Cardiac fibroblast (primary cell): Measurements from ENCODE around the gene SCUBE2.

Experiments
- DNase-seq, 2 donors: peaks; one replicate each; pipeline versions ENCODE4 v3.0.0 to v3.0.0-alpha.2; 2010; ENCODE audit warnings: low read depth in 2 of 2
- H3K4me3 ChIP-seq, 2 donors: replicated peaks in 1 of 2; 1 replicate in 1 of 2; 2 replicates in 1 of 2; pipeline ENCODE4 v1.5.1; 2011; ENCODE audit warnings: low read depth in 2 of 2, low read length in 2 of 2, mild to moderate bottlenecking in 2 of 2, moderate library complexity in 1 of 2
- CTCF ChIP-seq: IDR thresholded peaks from one replicate; pipeline ENCODE4 v1.5.1; 2011; ENCODE audit warnings: low read depth, mild to moderate bottlenecking, low read length, inconsistent platforms

Gene SCUBE2

DNA sequence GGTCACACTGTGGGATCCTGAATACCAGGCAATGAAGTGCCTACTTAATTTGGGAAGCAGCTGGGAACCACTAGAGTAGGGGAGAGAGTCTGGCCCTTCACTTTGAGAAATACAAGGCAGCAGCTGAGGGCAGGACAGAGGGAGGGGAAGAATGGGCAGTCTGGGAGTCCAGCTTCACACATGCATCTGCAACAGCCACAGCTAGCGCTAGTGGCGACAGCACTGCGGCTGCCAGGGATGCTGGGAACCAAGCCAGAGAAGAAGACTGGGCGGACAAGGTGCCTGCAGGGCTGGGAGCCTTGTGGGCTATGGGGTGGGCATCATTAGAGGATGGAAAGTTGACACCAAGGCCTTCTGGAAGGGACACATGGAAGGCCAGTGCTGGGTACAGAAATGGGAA, 15.8 kb downstream of the SCUBE2 start:
- DNase-seq, result peak in 1 of 2 donors; percentile 18
- no peak overlapping the region for H3K4me3 ChIP-seq
- no peak for TF ChIP-seq CTCF

GRCh38 chr11:9074338-9075029, 16.9 kb downstream of the SCUBE2 start:
- no peak overlapping the region for H3K4me3 ChIP-seq
- no peak for DNase-seq
- no peak for TF ChIP-seq CTCF

GRCh38 chr11:9073466-9074225, 17.8 kb downstream of the SCUBE2 start:
- no peak for DNase-seq
- no peak overlapping the region for H3K4me3 ChIP-seq
- no peak for TF ChIP-seq CTCF

DNA sequence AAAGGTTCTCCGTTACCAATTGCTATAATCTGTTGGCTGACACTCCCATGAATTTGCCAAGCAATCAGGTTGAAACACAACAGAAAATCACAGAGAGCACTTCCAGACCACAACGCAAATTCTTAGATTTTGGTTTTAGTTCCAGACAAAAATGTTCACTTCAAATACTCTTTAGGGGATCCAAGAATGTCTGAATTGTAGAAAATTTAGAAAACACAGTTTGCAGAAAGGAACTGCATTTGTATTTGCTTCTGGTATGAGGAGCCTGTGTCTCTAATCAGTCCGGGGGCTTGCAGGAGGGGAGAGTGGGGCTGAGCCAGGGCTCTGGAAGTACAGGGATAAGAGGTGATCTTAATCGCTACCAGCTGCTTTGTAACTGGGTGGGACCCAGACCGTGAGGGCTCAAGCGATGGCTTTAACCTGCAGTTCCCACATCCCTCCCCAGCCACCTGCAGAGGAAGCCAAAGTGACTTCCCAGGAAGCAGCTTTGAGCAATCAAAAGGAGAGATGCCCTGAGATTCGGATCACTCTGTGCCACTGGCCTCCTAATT, 18.7 kb downstream of the SCUBE2 start:
- H3K4me3 ChIP-seq, result no peak overlapping the region
- no peak for DNase-seq
- TF ChIP-seq CTCF, result no peak

DNA sequence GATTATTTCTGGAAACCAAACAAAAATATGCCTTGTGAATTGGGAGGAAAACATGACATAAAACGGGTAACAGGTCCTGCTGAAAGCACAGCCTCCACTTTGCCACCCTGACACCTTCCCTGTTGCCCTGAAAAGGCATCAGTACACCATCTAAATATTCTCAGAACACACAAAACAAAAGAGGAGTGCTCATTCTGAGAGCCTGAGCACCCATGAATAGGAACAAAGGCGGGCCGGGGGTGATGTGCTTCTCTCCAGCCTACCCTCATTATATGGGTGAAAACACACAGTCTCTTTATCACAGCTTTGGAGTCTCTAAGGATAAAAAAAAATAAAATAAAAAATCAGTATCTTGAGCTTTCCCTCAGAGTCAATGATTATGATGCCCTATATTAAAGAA, 19.7 kb downstream of the SCUBE2 start:
- DNase-seq, result no peak
- no peak for TF ChIP-seq CTCF
- H3K4me3 ChIP-seq, result no peak overlapping the region

GRCh38 chr11:9070749-9071491, 20.5 kb downstream of the SCUBE2 start:
- H3K4me3 ChIP-seq, result no peak overlapping the region
- no peak for TF ChIP-seq CTCF
- DNase-seq, result no peak
